IPS-20b (cell line): ENCODE measurements around the gene NDUFS4.
"Not testable (repeated sequence)": the region's sequence is repeated elsewhere in the genome, so short reads cannot be mapped to it uniquely, and the experiment has no call there.

ENCODE experiments used
- H3K27ac ChIP-seq: one replicate; pipeline ENCODE4 v1.5.1; 2013; ENCODE audit warnings: low read length
- H3K27me3 ChIP-seq: 2 replicates; pipeline ENCODE4 v1.6.1; 2013; ENCODE audit warnings: mild to moderate bottlenecking, low read length, inconsistent platforms; ENCODE audit not compliant: insufficient read depth
- H3K36me3 ChIP-seq: 2 replicates; pipeline ENCODE4 v1.6.1; 2013; ENCODE audit warnings: low read depth, mild to moderate bottlenecking, inconsistent platforms, low read length, moderate library complexity; ENCODE audit not compliant: insufficient read depth
- H3K4me1 ChIP-seq: 2 replicates; pipeline ENCODE4 v1.6.1; 2013; ENCODE audit warnings: mild to moderate bottlenecking, control low read depth, inconsistent platforms, low read length, moderate library complexity; ENCODE audit not compliant: insufficient read depth
- H3K4me3 ChIP-seq: 2 replicates; pipeline ENCODE4 v1.5.1; 2013; ENCODE audit warnings: mild to moderate bottlenecking, low read length, inconsistent platforms
- H3K9ac ChIP-seq: 2 replicates; pipeline ENCODE4 v1.6.1; 2013; ENCODE audit warnings: low read depth, mild to moderate bottlenecking, inconsistent platforms, low read length, moderate library complexity
- H3K9me3 ChIP-seq: 2 replicates; pipeline ENCODE4 v1.6.1; 2013; ENCODE audit warnings: mild to moderate bottlenecking, low read depth, low read length, inconsistent platforms; ENCODE audit not compliant: insufficient read depth

Gene NDUFS4

DNA sequence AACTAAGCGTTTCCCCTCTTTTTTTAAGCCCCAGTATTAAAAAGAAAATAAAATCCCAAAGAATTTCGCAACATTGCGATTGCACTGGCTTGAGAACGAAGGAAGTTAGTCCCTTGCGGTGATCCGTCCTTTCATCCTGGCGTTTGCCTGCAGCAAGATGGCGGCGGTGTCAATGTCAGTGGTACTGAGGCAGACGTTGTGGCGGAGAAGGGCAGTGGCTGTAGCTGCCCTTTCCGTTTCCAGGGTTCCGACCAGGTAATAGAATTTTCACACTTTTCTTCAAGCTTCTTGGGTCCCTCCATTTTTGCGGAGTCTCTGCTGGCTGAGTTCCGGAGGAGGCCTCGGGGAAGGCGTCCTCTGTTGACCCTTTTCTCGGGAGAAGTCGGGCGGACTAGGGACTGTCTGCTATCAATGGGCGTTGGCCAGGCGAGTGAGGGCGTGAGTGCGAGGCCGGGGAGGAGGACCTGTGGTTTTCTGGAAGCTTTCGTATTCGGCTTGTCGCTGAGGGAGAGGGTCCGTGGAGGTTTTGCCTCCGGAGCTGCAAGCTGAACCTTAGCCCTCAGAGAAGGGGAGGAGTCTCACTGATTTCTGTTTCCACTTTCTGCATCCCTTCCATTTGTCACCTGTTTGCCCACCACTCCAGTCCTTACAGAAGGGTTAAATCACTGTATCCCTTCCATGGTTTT, at the start of gene NDUFS4:
Gene NDUFS4, plus strand, starts transcription at position 134 of the 686 bp plus-strand sequence. Its CDS starts 24 bp downstream, at position 158.
- Histone ChIP-seq H3K4me1 (peaks cover 9% of the 10 kb centered on the region; the same call in 1 of the 2 replicates), H3K36me3 (no peaks in the 10 kb centered on the region), H3K27me3 (no peaks in the 10 kb centered on the region), H3K9me3 (no peaks in the 10 kb centered on the region; the same call in 1 of the 2 replicates), H3K4me3 (peak within 1 kb of the TSS; percentile 79), H3K27ac (peak within 1 kb of the TSS; percentile 3), H3K9ac (peak within 1 kb of the TSS; percentile 87)

DNA sequence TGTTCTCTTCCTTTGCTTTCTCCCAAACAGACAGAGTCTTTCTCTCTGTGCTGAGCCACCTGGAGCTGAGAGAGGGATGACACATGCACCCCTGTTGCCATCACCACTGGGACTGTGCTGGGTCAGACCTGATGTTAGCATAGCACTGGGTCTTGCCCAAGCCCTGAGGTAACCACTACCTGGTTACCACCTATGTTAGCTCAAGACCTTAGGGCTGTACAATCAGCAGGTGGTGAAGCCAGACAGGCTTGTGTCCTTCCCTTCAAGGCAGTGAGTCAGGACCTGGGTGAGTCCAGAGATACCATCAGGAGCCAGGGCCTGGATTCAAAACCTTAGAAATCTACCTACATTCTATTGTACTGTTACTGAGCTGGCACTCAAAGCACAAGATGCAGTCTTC, 47.9 kb upstream of the NDUFS4 start:
- no peaks in the 10 kb centered on the region for H3K27me3 ChIP-seq
- H3K9ac ChIP-seq: no peak overlapping the region
- peaks cover 8% of the 10 kb centered on the region for H3K9me3 ChIP-seq
- H3K27ac ChIP-seq: no peak overlapping the region
- no peaks in the 10 kb centered on the region for H3K4me1 ChIP-seq
- H3K36me3 ChIP-seq: peaks cover 3% of the 10 kb centered on the region; the same call in 1 of the 2 replicates
- no peak overlapping the region for H3K4me3 ChIP-seq

DNA sequence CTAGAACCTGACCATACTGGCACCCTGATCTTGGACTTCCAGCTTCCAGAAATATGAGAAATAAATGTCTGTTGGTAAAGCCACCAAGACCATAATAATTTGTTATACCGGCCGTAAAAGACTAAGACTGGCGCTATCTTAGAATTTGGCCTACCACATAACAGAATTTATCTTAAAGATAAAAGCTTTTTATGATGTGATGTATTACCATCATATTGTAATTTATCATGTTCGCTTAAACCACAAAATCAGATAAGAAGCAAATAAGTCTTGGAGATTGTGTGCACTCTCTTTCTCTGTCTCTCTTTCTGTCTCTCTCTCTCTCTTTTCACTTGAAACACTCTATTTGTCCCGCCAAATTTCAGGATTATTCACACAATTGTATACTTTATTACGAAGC, 44.5 kb upstream of the NDUFS4 start:
- H3K27ac ChIP-seq: no peak overlapping the region

DNA sequence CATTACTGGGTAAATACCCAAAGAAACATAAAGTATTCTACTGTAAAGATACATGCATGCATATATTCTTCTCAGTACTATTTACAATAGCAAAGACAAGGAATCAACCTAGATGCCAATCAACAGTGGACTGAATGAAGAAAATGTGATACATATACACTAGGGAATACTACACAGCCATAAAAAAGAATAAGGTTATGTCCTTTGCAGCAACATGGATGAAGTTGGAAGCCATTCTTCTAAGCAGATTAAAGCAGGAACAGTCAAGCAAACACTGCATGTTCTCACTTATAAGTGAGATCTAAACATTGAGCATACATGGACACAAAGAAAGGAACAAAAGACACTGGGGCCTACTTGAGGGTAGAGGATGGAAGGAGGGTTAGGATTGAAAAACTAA, 39.6 kb upstream of the NDUFS4 start:
- H3K9me3 ChIP-seq: peaks cover 4% of the 10 kb centered on the region
- H3K9ac ChIP-seq: no peak overlapping the region
- H3K36me3 ChIP-seq: no peaks in the 10 kb centered on the region
- no peak overlapping the region for H3K27ac ChIP-seq
- no peaks in the 10 kb centered on the region for H3K27me3 ChIP-seq
- H3K4me3 ChIP-seq: no peak overlapping the region
- no peaks in the 10 kb centered on the region for H3K4me1 ChIP-seq

More for the DNA sequence above, 44.5 kb upstream of the NDUFS4 start:
- Histone ChIP-seq H3K4me3 (no peak overlapping the region), H3K4me1 (no peaks in the 10 kb centered on the region), H3K27me3 (no peaks in the 10 kb centered on the region), H3K36me3 (no peaks in the 10 kb centered on the region), H3K9ac (no peak overlapping the region), H3K9me3 (no peaks in the 10 kb centered on the region; the same call in 1 of the 2 replicates)

DNA sequence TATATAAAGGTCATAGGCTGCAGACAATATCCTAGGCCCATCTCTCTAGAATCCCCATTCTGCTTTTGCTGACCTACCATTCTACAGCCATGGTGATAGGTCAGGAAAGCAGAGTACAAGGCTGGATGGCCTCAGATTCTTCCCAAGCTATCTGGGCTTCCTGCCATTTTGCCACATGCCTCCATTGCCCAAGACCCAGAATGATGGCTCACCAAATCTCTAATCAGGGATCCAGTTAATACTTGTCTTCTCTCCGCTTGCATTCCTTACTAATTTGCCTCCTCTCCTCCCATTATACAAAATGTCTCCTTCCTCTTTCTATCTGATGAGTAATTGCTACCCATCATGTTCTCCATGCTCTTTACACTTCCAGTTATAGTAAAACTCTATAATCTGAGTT, 22.7 kb upstream of the NDUFS4 start:
- no peak overlapping the region for H3K27ac ChIP-seq
- H3K27me3 ChIP-seq: no peaks in the 10 kb centered on the region
- no peak overlapping the region for H3K9ac ChIP-seq

DNA sequence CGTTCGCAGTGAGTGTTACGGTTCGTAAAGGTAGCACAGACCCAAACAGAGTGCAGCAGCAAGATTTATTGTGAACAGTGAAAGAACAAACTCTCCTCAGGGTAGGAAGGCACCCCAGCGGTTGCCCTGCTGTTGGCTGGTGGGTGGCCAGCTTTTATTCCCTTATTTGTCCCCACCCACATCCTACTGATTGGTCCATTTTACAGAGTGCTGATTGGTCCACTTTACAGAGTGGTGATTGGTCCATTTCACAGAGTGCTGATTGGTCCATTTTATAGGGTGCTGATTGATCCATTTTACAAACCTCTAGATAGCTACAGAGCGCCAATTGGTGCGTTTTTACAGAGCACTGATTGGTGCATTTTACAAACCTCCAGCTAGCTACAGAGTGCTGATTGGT, 19.7 kb upstream of the NDUFS4 start:
- not testable (repeated sequence) for H3K27me3 ChIP-seq

More for the DNA sequence above, 22.7 kb upstream of the NDUFS4 start:
- Histone ChIP-seq H3K9me3 (0 out of 2 replicates have a peak, but pooled peaks cover 4% of the 10 kb centered on the region), H3K36me3 (no peaks in the 10 kb centered on the region), H3K4me1 (no peaks in the 10 kb centered on the region; the same call in 1 of the 2 replicates), H3K4me3 (no peak overlapping the region)

DNA sequence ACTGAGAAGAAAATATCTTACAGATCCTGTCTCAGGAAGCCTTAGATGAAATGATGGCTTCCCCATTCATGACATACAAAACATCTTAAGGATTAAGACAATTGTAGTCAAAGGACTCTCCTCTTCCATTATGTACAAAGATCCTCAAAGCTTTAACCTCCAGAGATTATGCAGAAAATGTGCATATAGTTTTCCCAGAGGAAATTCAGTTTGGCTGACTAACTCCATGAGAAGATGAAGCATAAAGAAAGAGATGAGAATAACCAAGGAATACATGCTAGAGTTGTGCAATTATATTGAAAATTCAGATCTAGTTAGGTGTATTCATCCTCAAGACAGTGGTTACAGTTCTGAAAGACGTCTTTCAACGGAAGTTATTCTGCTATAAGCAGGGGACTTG, 18.6 kb upstream of the NDUFS4 start:
- H3K4me1 ChIP-seq: peaks cover 35% of the 10 kb centered on the region; the same call in 1 of the 2 replicates
- no peak overlapping the region for H3K27ac ChIP-seq
- H3K9ac ChIP-seq: no peak overlapping the region
- no peaks in the 10 kb centered on the region for H3K36me3 ChIP-seq
- no peaks in the 10 kb centered on the region for H3K27me3 ChIP-seq
- 0 out of 2 replicates have a peak, but pooled peaks cover 4% of the 10 kb centered on the region for H3K9me3 ChIP-seq
- no peak overlapping the region for H3K4me3 ChIP-seq

More for the DNA sequence above, 19.7 kb upstream of the NDUFS4 start:
- H3K9me3 ChIP-seq, H3K36me3 ChIP-seq, H3K27ac ChIP-seq, H3K9ac ChIP-seq, H3K4me3 ChIP-seq: not testable (repeated sequence)
- H3K4me1 ChIP-seq: peaks cover 24% of the 10 kb centered on the region; the same call in 1 of the 2 replicates

DNA sequence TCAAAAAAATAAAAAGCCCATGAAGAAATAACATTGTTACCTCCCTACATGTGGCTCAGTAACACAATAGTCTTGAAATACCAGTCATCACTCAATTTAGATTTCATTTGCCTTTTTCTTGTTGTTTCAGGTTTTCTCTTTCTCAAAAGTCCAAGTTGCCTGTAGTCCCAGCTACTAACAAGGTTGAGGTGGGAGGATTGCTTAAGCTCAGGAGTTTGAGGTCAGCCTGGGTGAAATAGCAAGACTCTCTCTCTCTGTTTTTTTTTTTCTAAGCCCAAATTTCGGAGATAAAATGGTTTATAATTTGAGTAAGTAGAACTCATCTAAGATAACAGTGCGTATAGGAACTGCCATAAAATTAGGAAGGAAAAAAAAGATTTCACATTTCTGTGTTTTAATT, 17.5 kb upstream of the NDUFS4 start:
- Histone ChIP-seq H3K27ac (no peak overlapping the region), H3K9ac (no peak overlapping the region), H3K9me3 (0 out of 2 replicates have a peak, but pooled peaks cover 4% of the 10 kb centered on the region), H3K27me3 (no peaks in the 10 kb centered on the region), H3K4me1 (peaks cover 42% of the 10 kb centered on the region; the same call in 1 of the 2 replicates), H3K4me3 (no peak overlapping the region), H3K36me3 (no peaks in the 10 kb centered on the region)

DNA sequence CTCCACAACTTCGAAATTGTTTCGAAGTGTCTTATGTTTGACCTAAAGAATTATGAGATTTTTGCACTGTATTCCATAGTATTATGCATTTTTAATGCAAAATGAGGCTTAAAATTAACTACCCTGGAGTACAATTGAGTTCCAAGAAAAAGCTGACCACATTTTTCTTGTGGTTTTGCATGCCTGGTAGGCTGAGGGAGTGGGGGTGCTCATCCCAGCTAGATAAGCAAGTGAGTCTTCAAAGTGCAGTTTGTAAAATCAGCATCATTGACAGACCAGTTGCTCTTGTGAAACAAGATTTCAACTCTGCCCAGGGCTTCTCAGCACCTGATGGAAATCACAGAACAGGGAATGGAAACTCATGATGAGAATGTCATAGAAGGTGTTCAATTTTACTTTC, 17.0 kb upstream of the NDUFS4 start:
- H3K9me3 ChIP-seq: 0 out of 2 replicates have a peak, but pooled peaks cover 4% of the 10 kb centered on the region
- H3K9ac ChIP-seq: no peak overlapping the region; the same call in 1 of the 2 replicates
- H3K36me3 ChIP-seq: no peaks in the 10 kb centered on the region
- peaks cover 42% of the 10 kb centered on the region; the same call in 1 of the 2 replicates for H3K4me1 ChIP-seq
- no peaks in the 10 kb centered on the region for H3K27me3 ChIP-seq
- no peak overlapping the region for H3K4me3 ChIP-seq
- H3K27ac ChIP-seq: no peak overlapping the region

DNA sequence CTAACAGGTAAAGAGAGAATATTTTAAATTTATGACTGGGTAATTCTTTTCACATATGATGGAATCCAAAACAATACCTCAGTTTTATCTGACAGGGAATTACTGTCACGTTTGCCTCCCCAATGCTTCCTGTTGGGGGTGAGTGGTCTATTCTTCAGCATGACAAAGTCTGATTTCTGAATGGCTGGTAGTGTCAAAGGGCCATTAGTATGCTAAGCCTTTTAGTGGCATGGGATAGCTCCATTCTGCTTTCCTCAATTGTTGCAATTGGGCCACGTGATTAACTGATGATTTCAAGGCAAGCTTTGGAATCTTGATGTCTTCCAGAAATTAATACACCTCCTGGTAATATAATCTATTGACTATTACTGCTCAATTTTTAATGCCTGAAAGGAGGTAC, 14.7 kb upstream of the NDUFS4 start:
- Histone ChIP-seq H3K9ac (peak overlapping the region; percentile 12; the same call in 1 of the 2 replicates), H3K4me1 (peaks cover 42% of the 10 kb centered on the region; the same call in 1 of the 2 replicates)

DNA sequence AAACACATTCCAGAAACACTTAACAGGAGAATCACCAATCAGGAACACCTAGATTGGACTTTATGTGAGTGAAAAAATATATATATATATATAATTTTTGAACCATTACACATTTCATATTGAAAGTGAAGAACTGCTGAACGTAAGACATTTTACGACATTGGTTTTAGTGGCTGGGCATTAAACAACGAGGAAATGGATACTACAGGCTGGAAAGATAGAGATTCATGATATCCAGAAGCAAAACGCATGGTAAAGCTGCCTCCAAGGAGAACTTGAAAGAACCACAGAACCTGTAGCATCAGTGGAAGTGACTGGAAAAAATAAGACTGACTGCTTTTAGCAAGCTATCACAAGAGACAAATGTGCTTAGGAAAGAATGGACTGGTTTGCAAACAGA, 13.2 kb upstream of the NDUFS4 start:
- H3K36me3 ChIP-seq: no peaks in the 10 kb centered on the region
- H3K9me3 ChIP-seq: no peaks in the 10 kb centered on the region
- H3K4me1 ChIP-seq: peaks cover 42% of the 10 kb centered on the region; the same call in 1 of the 2 replicates

More for the DNA sequence above, 14.7 kb upstream of the NDUFS4 start:
- Histone ChIP-seq H3K36me3 (no peaks in the 10 kb centered on the region), H3K27me3 (no peaks in the 10 kb centered on the region), H3K9me3 (0 out of 2 replicates have a peak, but pooled peaks cover 2% of the 10 kb centered on the region), H3K27ac (no peak overlapping the region), H3K4me3 (peak overlapping the region; percentile 48)

DNA sequence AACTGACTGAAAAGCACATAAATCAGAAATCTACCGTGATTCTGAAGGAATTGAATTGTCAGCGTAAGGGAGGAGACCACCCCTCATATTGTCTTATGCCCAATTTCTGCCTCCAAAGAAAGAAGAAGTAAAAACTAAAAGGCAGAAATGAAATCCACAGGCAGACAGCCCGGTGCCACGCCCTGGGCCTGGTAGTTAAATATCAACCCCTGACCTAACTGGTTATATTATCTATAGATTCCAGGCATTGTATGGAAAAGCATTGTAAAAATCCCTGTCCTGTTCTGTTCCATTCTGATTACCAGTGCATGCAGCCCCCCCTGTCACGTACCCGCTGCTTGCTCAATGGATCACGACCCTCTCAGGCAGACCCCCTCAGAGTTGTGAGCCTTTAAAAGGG, 11.9 kb upstream of the NDUFS4 start:
- peaks cover 38% of the 10 kb centered on the region; the same call in 1 of the 2 replicates for H3K4me1 ChIP-seq
- not testable (repeated sequence) for H3K27ac ChIP-seq, H3K36me3 ChIP-seq, H3K9ac ChIP-seq, H3K4me3 ChIP-seq, H3K27me3 ChIP-seq, H3K9me3 ChIP-seq

More for the DNA sequence above, 13.2 kb upstream of the NDUFS4 start:
- H3K27me3 ChIP-seq: no peaks in the 10 kb centered on the region
- H3K9ac ChIP-seq: no peak overlapping the region; the same call in 1 of the 2 replicates
- no peak overlapping the region for H3K27ac ChIP-seq
- no peak overlapping the region for H3K4me3 ChIP-seq
